Stimulated activated CD8-positive, alpha-beta memory T cell treated with anti-CD3 and anti-CD28 coated beads, Interleukin-12 subunit alpha, Interleukin-12 subunit beta, amount 100 ng/mL, for 4 hours (primary cell): ENCODE data around the gene GLIS1.
A peak's percentile ranks its signal among the peaks of the same experiment; 100 is the strongest.

Experiments used
- DNase-seq: peaks from one replicate; pipeline ENCODE4 v3.0.0-alpha.2; 2020; ENCODE audit warnings: low read depth

GLIS1 gene

DNA sequence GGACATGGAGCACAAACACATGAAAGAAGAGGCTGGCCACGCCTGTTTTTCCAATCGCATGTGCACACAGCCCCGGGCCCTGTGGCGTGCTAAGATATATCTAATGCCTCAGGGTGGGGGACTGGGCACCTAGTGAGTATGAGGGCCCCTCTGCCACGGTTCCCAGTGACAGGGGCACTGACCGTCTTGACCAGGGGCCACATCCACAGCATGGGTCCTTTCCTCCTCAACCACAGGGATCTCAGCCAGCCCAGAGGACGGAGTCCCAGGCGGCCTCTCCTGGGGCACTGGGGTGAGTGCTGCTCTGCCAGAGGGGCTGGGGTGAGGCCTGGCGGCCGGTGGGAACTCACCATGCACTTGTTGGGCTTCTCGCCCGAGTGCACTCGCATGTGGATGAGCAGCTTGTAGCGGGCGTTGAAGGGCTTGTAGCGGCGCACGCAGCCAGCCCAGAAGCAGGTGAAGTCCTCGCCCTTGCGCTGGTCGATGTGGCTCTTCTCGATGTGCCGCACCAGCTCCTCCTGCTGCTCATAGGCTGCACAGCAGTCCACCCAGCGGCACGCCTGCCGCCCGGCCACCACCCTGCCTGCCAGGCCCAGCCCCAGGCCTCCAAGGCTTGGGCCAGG lies 145.1 kb downstream of the GLIS1 start:
- no peak for DNase-seq

- no peak for DNase-seq
Observed at GRCh38 chr1:53592985-53593757, 145.8 kb downstream of the GLIS1 start.

GRCh38 chr1:53592521-53592982 lies 146.4 kb downstream of the GLIS1 start:
- DNase-seq = no peak

DNA sequence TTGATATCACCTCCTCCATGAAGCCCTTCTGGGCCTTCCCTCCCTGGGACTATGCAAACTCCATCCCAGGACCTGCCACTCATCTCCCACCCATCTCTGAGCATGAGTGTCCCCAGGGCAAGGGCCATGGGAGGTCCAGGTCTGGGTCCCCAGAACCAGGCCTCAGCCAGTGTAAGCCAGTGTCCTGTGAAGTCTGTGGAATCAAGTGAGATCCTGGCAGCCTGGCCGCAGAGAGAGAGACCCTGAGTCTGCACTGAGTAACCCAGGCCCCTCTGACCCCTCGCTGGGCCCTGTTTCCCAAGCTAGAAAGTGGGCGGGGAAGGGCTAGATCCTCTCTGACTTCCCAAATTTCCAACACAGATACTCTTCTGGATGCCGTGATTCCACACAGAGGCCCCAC lies 147.0 kb downstream of the GLIS1 start:
- no peak for DNase-seq

GRCh38 chr1:53590531-53591515 lies 148.1 kb downstream of the GLIS1 start:
- no peak for DNase-seq

- DNase-seq = no peak
Observed at GRCh38 chr1:53590104-53590503, 148.9 kb downstream of the GLIS1 start.

- no peak for DNase-seq
Observed at GRCh38 chr1:53589043-53589887, 149.7 kb downstream of the GLIS1 start.

- no peak for DNase-seq
Observed at GRCh38 chr1:53588053-53588779, 150.7 kb downstream of the GLIS1 start.

- DNase-seq = no peak
Observed at GRCh38 chr1:53587252-53587988, 151.5 kb downstream of the GLIS1 start.

GRCh38 chr1:53586765-53587164 lies 152.2 kb downstream of the GLIS1 start:
- DNase-seq = no peak

DNA sequence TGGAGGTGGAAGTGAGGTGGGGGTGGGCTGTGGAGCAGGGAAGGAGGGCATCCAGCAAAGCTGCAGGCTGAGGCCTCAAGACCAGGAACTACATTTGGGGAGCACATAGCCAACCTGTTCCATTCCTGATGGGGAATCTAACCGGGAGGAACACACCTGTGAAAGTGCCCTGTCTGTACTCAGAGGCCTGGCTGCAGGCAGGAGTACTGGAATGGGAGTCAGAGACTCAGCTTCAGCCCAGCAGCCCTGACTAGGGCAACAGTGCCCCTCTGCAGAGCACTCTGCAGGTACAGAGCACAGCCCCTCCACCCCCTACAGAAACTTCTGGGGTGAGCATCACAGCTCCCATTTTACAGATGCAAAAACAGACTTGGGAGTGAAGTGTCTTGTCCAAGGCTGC lies 153.4 kb downstream of the GLIS1 start:
- DNase-seq = no peak

DNA sequence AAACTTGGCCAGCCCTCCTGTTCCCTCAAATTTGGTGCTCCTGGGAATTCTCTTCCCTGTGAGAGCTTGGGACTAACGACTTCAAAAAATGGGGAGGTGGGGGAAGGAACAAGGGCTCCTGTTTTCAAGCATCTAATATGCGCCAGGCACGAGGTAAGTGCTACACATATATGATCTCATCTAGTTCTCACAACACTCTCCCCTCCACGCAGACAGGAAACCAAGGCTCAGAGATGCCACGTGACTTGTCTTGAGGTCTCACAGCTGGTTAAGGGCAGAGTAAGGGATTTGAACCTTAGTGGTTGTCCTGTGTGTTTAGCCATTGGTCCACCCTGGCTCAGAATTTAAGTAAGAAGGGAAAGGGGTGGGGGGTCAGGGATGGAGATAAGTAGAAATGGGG lies 153.8 kb downstream of the GLIS1 start:
- DNase-seq = peak; percentile 35

DNA sequence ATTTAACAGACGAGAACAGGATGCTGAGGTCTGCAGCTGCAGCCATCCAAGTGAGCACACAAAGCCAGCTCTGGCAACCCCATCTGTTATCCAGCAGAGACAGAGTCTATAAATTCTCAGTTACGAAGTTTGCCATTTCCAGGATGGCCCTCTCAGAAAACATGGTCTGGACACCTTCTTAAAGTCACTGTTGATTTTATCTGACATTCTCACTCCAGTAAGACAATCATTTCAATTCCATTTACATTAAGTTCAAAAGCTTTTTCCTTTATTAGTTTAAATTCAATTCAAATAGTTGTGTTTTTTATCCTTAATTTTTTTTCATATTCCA lies 154.2 kb downstream of the GLIS1 start:
- DNase-seq = no peak

GRCh38 chr1:53583868-53584776 lies 154.8 kb downstream of the GLIS1 start:
- DNase-seq = no peak

DNA sequence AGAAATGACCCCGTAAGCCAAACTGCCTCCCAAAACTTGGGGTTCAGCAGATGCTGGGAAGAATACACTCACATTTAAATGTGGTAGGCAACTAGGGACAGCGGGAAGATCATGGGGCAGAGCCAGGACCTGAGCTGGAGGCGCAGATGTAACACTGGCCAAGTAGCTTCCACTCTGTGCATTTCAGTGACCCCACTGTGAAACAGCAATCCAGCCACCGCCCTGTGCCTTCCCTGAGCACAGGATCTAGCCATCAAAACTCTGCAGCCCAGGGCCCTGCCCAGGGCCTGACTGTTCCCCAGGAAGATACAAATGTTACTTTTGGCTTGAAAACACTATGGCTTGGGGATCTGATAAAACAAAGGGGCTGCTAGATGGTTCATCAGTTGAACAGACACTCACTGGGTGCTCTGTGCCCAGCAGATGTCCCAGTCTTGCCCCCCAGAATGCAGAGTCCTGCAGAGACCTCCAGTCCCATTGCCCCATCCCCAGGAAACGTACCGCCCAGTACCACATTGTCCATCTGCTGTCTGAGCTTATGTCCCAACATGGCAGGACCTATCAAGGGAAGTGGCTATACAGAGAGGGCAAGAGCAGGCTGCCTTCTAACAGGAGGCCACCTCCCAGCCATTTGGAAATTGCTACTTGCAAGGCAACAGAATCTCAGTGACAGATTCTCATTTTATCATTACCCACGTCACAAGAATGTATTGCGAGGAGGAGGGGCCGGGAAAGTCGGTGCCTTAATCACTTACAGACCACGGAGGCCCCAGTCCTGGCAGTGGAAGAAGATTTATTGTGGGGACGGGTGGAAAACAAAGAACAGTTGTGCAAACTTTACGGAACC lies 155.7 kb downstream of the GLIS1 start:
- no peak for DNase-seq

DNA sequence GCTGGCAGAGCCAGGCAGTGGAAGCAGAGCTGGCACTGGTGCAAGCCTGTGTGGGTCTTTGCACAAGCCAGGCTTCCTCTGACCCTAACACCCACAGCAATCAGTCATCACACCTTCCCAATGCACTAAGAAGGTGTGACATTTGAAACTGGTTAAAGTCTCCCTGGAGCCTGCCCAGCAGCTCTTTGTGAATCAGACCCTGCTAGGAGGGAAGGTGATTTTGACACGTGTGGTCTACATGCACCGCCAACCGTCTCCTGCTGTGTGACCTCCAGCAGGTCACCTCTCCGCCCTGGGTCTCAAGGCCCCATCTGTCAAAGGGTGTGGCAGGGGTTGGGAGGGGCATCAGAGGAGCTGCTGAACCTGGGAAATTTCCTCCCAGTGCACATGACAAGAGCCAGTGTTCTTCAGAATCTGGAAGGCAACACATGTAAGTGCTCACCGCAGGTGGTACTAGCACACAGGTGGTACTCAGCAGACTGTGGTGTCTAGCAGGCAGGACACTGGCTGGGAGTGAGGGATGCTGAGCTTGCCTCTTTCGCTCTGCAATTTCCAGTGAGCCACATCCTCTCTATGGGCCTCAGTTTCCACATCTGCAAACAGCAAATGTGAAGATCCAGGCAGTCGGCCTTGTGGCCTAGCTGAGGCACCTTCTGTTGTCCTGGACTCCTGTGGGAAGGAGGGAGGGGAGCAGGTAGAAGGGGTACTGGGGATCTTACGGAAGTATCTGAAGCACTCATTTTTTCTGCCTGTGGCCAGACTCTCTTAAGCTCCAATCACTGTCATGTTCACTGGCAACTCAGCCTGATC lies 156.5 kb downstream of the GLIS1 start:
- DNase-seq = peak; percentile 9

DNA sequence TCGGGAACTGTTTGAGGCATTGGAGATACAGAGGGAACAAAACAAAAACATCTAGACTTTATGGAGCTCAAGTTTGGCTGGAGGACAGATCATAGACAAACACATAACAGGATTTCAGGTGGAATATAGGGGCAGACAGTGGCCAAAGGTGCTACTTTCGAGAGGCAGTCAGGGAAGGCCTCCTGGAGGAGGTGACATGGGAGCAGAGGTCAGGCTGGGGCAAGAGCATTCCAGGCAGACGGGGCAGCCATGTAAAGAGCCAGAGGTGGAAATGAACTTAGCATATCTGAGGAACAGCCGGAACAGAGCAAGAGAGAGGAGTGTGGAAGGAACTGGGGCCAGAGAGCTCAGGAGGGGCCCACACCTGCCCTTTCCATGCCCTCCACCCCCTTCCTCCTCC lies 157.5 kb downstream of the GLIS1 start:
- DNase-seq = no peak
